A549 (cell line): ENCODE data around the gene ICA1L.

Source experiments
- BCL3 ChIP-seq: fragments of >200 bp; sonication (Bioruptor Twin); formaldehyde crosslinking; IDR thresholded peaks from 3 replicates; pipeline ENCODE4 v1.6.1; 2016
- CHD2 ChIP-seq: fragments of 150-350 bp; IDR thresholded peaks from 2 replicates; pipeline ENCODE4 v1.6.1; 2014; ENCODE audit warnings: low read length; ENCODE audit not compliant: partially characterized antibody
- CTCF ChIP-seq: fragments of >200 bp; sonication (Bioruptor Twin); formaldehyde crosslinking; IDR thresholded peaks from 3 replicates; pipeline ENCODE4 v1.5.1; 2016
- EP300 ChIP-seq, 2 experiments: fragments of >200 bp; sonication (Bioruptor Twin); formaldehyde crosslinking; IDR thresholded peaks; 2 replicates in 1 of 2; 3 replicates in 1 of 2; pipeline ENCODE4 v1.6.1; 2016 to 2017
- RAD21 ChIP-seq, 2 experiments: fragments of >200 bp in 1 of 2; sonication (Bioruptor Twin) in 1 of 2; formaldehyde crosslinking in 1 of 2; IDR thresholded peaks in 1 of 2; conservative IDR thresholded peaks in 1 of 2; 2 replicates in 1 of 2; 3 replicates in 1 of 2; pipeline ENCODE4 v1.6.1; 2012 to 2018; ENCODE audit warnings: inconsistent platforms in 1 of 2

GRCh38 chr2:202824901-202825300 is 46.7 kb downstream of the ICA1L start:
- TF ChIP-seq EP300 (IDR thresholded peaks at IDR 0.05) (no peak), RAD21 (conservative IDR thresholded peaks at IDR 0.05 in 1 of 2, IDR thresholded peaks at IDR 0.05 in 1 of 2) (no peak), BCL3 (no peak), CHD2 (no peak), CTCF (no peak)
